Measurements from ENCODE around the gene ZSCAN1.

DNA sequence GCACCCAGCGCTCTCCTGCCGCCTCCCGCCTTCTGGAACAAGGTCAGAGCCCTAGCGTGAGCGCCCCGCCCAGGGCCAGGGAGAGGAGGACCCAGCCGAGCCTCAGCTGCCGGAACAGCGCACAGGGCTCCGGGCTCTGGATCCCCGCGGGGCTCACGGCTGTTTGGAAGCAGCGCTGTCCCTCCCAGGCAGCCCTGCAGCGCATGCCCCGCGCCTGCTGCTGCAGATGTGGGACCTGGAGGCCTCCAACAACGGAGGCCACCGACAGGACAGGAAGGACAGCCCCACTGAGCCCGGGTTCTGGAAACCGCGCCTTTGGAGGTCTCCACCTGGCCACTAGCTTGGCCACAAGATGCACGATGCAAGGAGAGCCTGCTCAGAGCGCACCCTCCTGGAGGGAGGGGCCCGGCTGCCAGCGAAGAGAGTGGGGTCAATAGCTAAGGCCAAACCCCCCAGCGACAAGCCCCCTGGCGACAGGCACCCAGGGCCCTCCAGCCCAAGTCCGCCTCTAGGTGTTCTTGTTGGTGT is 51.6 kb downstream of the ZSCAN1 start:
- TF ChIP-seq, protein P1, sequence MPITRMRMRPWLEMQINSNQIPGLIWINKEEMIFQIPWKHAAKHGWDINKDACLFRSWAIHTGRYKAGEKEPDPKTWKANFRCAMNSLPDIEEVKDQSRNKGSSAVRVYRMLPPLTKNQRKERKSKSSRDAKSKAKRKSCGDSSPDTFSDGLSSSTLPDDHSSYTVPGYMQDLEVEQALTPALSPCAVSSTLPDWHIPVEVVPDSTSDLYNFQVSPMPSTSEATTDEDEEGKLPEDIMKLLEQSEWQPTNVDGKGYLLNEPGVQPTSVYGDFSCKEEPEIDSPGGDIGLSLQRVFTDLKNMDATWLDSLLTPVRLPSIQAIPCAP (CRISPR knock-in tag; IDR thresholded peaks at IDR 0.05) = no peak
- TF ChIP-seq, protein P2, sequence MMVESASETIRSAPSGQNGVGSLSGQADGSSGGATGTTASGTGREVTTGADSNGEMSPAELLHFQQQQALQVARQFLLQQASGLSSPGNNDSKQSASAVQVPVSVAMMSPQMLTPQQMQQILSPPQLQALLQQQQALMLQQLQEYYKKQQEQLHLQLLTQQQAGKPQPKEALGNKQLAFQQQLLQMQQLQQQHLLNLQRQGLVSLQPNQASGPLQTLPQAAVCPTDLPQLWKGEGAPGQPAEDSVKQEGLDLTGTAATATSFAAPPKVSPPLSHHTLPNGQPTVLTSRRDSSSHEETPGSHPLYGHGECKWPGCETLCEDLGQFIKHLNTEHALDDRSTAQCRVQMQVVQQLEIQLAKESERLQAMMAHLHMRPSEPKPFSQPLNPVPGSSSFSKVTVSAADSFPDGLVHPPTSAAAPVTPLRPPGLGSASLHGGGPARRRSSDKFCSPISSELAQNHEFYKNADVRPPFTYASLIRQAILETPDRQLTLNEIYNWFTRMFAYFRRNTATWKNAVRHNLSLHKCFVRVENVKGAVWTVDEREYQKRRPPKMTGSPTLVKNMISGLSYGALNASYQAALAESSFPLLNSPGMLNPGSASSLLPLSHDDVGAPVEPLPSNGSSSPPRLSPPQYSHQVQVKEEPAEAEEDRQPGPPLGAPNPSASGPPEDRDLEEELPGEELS (CRISPR knock-in tag; IDR thresholded peaks at IDR 0.05) = no peak
- TF ChIP-seq ZNF121 (CRISPR knock-in tag; IDR thresholded peaks at IDR 0.05) (no peak), TEAD4 (CRISPR knock-in tag; IDR thresholded peaks at IDR 0.05) (no peak), RELA (CRISPR knock-in tag; IDR thresholded peaks at IDR 0.05; ENCODE audit: borderline replicate concordance) (no peak), NR2C2 (CRISPR knock-in tag; IDR thresholded peaks at IDR 0.05) (no peak), TEAD1 (CRISPR knock-in tag; IDR thresholded peaks at IDR 0.05) (no peak), NFE2L1 (CRISPR knock-in tag; IDR thresholded peaks at IDR 0.05) (no peak)
- TF ChIP-seq, protein P3, sequence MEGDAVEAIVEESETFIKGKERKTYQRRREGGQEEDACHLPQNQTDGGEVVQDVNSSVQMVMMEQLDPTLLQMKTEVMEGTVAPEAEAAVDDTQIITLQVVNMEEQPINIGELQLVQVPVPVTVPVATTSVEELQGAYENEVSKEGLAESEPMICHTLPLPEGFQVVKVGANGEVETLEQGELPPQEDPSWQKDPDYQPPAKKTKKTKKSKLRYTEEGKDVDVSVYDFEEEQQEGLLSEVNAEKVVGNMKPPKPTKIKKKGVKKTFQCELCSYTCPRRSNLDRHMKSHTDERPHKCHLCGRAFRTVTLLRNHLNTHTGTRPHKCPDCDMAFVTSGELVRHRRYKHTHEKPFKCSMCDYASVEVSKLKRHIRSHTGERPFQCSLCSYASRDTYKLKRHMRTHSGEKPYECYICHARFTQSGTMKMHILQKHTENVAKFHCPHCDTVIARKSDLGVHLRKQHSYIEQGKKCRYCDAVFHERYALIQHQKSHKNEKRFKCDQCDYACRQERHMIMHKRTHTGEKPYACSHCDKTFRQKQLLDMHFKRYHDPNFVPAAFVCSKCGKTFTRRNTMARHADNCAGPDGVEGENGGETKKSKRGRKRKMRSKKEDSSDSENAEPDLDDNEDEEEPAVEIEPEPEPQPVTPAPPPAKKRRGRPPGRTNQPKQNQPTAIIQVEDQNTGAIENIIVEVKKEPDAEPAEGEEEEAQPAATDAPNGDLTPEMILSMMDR (IDR thresholded peaks at IDR 0.05) = no peak
